Activated CD8-positive, alpha-beta memory T cell treated with anti-CD3 and anti-CD28 coated beads for 4 hours (primary cell): ENCODE data around the gene ASPDH.

Experiments used
- DNase-seq, 2 donors: peaks; one replicate each; pipeline ENCODE4 v3.0.0-alpha.2; 2020; ENCODE audit warnings: low read depth in 2 of 2

Gene ASPDH

DNA sequence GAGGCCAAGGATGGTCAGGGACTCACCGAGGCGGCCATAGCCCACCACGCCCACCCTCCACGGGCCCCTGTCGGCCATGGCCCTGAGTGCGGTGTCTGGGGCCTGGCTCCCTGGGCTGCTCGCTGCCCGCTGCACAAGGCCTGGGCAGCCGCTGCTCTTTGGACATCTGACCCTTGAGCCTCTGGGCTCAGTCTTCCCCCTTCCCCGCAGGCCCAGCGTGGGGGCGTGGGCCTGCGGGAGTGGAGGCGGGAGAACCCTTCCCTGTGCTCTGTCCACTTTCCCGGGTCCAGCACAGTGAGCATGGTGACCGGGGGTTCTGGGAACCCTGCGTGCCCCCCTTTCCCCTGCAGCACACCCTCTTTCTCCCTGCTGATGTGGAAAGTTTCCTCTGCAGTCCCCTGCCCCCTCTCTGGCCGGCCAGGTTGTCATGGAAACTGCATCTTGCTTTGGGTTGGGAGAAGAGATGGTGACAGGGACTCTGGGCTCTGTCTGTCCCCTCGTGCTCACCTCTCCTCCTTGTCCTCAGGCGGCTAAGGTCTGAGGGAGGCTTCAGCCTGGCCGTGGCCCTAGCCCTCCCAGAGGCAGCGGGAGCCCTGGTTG lies at the start of gene ASPDH:
ASPDH (minus strand) TSS at position 168 of the 600 bp plus-strand sequence; CDS start at position 78, 90 bp downstream.
- no peak for DNase-seq

DNA sequence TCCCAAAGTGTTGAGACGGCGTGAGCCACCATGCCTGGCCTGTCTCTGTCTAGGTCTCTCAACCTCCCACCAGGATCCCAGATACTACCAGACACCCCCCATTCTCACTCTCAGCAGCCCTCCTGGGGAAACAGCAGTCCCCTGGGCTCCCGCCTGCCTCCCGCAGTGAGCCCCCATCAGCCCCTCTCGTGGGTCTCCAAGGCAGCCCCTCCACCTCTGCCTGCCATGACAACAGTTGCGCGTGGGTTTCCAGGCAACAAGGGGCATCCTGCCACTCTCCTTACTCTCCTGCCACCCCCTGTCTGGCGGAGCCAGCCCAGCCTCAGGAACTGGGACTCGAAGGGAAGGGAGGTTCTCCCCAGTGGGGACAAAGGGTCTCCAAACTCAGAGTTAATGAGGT lies 49.3 kb upstream of the ASPDH start:
- no peak for DNase-seq

DNA sequence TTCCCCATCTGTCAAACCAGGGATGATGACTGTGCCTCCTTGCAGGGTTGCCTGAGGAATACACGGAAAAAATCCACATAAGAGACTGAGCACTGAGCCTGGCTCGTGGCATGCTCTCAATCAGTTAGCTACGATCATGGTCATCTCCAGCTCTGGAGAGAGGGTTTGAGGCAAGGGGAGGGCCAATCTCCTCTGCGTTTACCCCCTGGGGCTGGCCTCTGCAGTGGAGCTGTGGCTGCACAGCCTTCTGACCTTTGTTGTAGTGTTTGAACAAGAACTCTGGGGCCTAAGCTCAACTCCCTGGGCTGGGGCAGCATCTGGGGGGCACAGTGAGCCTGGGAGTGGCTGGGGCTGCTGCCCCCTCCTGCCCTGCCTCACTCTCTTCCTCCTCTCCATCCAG lies 48.6 kb upstream of the ASPDH start:
- DNase-seq, result no peak

DNA sequence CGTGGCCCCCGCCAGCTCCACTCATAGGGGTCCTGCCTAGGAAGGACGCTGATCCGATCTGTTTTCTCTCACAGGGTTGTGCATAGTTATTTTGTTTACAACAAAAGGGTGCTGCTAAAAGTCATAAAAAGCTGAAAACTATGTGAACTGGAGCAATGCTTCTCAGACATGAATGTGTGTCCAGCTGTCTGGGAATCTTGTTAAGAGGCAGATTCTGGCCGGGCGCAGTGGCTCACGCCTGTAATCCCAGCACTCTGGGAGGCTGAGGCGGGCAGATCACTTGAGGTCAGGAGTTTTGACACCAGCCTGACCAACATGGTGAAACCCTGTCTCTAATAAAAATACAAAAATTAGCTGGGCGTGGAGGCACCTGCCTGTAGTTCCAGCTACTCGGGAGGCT lies 45.9 kb upstream of the ASPDH start:
- DNase-seq, result no peak

DNA sequence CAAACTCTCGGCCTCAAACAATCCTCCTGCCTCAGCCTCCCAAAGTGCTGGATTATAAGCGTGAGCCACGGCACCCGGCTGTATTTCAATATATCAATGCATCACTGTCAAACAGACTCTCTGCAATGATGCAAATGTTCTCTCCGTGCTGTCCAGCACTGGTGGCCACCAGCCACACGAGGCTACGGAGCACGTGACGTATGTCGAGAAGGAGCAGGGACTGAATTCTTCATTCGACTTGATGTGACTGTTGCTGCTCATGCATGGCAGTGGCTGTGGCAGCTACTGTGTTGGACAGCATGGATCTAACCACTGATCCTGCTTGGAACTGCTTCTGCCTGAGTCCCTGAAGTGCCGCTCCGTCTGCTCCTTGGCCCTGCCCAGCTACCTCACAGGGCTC lies 44.7 kb upstream of the ASPDH start:
- DNase-seq, result no peak

DNA sequence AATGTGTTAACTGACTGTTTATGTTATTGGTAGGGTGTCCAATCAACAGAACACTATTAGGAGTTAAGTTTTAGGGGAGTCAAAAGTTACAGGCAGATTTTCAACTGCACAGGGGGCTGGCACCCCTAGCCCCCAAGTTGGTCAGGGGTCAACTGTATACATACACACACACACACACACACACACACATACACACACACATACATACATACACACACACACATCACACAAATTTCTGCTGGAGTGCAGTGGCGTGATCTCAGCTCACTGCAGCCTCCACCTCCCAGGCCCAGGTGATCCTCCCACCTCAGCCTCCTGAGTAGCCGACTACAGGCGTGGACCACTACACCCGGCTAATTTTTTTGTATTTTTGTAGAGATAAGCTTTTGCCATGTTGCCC lies 44.3 kb upstream of the ASPDH start:
- no peak for DNase-seq

DNA sequence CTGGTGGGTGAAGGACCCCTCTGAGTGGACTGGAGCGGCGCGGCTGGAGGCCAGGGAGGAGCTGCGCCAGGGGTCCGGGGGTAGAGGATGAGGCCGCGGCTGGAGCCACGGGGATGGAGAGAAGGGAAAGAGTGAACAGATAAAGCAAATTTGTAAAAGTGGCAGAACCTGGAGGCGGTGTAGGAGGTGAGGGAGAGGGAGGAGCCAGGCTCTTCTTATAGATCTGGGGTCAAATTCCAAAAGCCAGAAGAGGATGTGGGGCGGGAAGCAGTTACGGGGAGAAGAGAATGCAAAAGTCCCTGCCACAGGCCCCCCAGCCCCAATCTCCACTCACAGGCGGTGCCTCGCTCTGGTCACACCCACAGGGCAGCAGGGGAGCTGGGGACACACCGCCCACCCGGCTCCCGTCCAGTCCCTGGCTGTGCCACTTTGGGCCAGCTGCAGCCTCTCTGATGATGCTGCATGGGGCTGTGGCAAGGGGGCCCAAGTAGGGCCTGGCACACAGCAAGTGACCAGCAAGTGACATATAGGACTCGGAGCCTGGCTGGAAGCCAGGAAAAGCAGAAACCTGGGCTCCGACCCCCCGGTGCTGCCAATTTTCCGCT lies 43.4 kb upstream of the ASPDH start:
- no peak for DNase-seq

DNA sequence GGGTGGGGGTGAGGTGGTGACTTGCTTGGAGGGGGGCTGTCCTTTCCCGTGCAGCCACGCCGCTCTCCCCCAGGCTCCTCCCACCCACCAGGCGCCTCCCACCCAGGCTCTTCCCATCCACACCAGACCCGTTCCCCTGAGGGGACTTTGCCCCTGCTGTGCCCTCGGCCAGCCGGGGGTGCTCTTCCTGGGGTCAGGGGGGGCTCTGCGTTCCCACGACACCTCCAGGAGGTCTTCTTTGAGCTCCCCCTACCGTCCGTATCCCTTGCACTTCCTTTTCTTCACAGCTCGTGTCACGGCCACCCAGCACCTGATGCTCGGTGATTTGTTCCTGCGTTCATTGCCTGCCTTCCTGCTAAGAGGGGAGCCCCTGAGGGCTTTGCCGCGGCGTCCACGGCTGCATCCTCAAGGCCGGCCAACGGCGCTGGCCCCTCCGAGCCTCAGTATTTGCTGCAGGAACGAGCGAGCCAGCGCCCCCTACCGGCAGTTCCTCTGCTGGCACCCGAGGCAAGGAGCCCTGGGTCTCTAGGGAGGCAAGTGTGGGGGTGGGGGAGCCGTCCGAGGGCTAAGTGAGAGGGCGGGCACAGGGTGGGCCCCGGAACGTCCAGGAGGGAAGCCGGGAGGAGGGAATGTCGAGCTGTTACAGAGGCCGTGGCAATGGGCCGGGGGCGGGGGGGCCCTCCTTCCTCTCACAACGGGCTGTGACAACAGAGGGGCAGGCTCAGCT lies 42.7 kb upstream of the ASPDH start:
- DNase-seq, result peak; percentile 41 to 44

DNA sequence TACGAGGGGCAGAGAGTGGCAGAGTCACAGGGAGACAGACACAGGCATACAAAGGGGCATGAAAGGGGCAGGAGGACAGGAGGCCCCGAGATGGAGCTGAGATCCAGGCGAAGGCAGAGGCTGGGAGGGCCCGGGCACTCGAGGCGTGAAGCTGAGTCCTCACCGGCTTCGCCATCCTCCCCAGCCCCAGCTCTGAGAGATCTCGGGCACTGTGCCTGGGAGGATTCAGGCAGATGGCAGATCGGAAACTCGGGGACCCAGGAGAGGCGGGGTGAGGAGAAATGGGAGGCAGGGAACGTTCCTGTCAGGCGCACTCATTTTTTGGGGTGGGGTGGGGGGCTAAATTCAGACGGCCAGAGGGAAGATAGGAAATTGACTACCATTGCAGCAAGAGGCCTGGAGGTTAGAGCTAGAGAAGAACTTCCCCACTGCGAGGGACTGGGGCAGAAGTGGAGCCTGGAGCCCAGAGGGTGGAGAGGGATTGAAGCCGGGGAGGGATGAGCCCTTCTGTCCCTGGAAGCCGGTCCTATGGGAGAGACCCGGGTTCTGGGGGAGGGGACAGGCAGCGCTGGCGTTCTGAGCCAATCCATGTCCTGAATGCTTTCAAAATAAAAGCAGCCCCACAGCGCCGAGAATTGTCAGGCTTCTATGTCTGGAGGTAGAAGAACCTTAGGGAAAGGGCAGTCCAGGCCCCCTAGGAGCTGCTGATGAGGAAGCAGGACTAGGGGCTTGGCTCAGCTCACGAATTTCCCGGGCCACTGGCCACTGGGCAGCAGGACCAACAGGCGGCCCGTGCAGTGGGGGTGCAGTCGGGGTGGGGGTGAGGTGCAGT lies 42.0 kb upstream of the ASPDH start:
- DNase-seq, result no peak

DNA sequence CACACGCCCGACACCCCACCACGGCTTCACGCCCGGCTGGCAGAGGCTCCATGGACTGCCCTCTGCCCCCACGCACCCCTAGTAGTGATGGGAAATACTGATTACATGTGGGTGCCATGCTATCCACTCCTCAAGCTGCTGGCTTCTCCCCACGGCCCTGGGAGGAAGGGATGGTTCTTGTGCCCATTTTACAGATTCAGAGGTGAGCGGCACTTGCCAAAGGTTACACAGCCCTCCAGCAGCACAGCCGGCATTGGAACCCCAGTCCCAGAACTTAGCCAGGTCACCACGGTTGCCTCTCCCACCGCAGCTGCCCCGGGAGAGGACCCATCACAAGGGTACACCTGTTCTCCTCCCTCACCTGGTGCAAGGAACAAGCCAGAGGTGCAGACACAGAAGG lies 41.3 kb upstream of the ASPDH start:
- DNase-seq, result no peak

DNA sequence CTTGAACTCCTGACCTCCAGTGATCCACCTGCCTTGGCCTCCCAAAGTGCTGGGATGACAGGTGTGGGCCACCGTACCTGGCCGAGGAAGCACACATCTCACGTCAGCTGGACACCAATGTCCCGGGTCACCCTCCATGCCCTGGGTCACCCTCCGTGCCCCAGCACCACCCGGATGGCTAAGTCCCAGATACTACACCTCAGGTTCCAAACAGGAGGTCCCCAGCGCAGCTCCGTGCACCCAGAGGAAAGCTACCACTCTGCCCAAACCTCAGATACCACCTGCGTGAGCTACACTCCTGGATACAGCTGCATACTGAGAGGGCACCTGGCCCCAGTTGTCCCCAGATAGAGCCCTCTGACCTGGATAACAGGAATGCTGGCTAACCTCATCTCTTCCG lies 40.5 kb upstream of the ASPDH start:
- DNase-seq, result no peak

DNA sequence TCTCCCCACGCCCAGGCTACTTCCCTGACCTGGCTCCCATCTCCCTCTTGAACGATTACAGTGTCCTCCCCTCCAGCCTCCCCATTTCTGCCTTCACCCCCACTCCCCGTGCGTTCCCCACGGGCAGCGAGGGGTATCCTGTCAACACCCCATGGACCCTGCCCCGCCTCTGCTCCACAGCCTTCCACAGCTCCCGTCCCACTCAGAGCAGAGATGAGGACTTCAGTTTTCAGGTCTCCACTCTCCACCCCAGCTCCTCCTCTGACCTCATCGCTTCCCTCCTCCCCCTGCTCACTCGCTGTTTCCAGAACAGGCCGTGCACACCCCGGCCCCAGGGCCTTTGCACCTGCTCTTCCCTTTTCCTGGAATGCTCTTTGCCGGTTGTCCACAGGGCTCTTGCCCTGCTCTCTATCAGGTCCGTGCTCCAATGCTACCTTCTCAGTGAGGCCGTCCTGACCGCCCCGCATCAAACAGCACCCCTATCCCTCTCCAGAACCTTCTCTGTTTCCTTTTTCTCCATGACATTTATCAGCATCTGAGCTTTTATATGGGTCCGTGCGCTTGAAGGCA lies 39.5 kb upstream of the ASPDH start:
- no peak for DNase-seq

DNA sequence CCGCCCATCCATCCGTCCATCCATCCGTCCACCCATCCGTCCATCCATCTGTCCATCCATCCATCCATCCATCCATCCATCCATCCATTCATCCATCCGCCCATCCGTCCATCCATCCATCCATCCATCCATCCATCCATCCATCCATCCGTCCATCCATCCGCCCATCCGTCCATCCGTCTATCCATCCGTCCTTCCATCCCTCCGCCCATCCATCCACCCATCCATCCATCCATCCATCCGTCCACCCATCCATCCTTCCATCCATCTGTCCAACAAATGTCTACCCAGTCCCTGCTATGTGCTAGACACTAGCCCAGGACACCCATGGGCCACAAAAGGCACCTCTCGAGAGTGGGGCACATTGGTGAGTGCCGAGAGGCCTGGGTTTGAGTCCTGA lies 38.8 kb upstream of the ASPDH start:
- DNase-seq, result no peak

DNA sequence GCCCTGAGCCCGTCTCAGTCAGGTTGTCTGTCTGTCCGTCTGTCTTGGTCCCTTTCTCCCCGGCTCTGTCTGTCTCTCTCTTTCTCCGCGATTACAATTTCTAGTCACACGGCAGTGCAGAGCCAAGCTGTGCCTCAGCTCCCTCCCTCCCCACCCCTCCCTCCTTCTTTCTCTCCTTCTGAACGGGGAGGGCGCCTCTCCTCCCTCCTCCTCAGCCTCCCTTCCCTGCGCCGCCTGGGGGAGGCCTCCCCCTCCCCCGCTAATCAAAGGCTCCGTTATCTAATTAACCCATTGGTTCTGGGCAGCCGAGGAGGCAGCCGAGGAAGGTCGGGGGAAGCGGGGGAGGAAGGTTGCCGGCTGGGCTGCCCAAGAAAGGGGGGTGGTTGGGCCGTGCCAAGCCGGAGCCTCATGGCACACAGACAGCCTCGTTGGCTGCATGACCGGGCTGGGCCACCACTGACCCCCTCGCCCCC lies 38.0 kb upstream of the ASPDH start:
- DNase-seq, result no peak

DNA sequence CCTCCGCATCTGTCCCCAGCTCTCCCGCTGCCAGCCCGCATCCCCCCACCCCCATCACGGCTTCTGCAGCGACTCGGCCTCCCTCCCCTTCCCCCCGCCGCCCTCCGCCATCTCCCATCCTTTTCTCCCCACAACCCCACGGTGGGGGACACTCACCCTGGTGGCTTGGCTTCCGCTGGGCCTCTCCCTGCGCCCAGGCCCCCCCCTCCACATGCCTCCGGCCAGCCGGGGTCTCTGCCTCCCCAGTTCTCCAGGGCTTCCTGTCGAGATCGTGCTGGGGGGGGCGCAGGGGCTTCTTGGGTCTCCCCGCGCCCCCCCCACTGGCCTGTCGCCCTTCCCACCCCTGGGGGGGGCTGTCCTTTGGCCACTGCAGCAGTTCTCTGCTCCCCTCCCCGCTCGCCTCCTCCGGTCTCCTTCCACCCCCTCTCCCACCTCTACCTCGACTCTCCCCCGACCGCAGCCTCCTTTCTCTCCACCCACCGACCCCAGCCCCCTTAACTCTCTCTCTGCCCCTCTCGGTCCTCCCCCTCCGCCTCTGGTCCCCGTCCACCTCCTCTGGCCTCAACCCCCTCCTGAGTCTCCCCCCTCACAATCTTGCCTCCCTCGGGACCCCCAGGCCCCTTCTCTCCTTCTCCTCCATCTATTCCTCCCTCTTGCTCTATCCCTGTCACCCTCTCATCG lies 37.5 kb upstream of the ASPDH start:
- no peak for DNase-seq

DNA sequence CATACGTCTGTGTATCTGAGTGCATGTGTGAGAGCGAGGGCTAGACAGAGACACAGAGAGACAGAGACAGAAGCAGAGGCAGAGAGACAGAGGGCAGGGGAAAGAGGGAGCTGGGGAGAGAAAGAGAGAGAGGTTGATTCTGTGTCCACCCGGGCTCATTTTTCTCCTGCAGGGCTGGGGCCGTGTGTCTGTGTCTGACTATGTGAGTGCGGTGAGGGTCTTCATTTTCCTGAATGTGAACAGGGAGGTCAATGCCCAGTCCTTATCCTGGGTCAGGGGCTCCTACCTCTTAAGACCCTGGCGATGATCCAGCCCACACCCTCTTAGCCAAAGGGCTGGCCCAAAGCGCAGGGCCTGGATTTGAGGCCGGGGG lies 36.9 kb upstream of the ASPDH start:
- DNase-seq, result no peak

DNA sequence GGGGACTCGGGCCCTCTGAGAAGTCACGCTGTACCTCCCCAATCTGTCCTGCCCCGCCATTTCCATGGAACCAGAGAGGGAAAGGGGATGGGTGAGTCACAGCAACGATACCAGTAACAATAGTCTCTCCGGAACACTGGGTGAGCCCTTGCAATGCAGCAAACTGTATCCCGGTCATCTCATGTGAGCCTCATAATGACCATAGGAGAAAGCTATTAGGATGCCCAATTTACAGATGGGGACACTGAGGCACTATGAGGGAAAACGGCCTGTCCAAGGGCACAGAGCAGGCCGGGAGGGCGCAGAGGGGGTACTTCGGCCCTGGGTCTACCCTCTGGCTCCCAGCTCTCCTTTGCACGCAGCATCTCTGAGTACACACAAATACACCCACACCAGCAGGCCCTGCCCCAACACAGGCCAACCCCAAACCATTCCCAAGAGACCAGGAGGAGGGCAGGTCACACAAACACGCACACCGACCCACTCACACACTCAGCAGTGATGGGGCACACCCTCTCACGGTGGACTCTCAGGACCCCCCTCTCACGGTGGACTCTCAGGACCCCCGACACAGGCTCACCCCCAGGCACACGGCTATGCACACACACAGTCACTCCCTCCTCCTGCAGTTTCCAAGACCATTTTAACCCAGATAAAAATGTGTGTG lies 36.3 kb upstream of the ASPDH start:
- no peak for DNase-seq

DNA sequence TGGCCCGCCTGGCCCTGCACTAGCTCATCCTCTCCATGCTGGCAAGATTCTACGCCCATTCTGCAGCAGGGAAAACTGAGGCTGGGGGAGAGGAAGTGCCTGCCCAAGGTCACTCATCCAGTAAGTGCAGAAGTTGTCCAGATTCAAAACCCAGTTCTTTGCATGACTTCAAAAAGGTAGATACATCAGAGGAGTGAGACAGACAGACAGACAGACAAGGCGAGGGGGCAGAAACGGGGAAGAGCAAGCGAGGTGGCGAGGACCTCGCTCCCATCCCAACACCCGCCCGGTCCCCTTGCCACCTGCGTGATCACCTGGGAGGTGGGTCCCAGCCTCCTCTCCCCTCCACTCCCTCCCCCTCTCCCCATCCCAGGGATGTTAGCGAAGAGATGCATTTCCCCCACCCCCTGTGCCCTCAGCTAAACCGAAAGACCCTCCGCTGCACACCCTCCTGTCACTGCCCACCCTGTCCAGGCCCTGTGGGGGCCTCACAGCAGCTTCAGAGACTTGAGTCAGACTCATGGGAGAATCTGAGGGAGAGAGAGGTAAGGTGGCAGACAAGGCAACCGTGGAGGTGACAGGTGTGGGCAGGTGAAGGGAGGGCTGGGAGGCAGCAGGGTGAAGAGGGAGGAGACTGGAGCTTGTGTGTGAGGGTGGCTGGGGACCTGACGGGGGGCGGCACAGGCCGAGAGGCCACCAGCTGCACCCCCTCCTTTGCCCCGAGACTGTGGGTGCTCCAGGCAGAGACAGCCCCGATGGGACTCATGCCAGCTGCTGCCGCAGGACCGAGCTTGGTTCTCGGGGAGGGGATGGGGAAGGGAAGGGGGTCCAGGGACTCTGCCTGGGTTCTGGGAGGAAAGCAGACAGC lies 35.6 kb upstream of the ASPDH start:
- no peak for DNase-seq

DNA sequence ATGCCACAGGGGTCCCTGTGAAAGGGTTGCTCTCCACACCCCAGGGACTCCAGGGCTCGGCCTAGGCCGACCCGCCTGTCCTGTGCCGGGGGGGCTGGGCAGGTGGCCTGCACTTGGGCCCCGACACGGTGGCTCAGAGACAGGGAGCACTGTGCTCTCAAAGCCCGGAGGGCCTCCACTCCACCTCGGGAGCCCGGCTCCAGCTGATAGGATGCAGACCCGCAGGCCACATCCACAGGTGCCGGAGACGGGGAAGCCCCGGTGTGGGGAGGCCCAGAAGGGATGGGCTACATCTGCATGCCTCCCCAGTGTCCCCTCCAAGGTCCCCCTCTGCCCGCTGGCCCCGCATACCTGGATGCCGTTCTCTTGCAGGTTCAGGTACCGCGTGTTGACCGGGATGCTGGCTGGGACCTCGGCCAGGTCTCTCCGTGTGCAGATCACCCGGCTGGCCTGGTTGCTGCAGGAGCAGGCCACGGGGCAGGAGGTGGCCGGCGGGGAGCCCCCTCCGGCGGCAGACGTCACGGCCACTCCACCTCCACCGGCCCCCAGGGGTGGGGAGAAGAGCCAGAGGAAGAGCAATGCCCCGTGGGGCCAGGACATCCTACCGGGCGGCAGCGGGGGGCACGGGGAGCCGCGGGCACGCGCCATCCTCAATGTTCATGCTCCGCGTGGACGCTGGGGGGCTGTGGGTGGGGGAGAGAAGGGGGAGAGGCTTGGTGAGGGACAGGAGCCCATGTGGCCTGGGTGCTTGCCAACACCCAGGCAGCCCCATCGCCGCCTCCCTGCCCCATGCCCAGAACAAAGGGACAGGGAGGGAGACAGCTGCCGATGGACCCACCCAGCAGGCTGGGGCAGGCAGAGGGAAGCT lies 34.7 kb upstream of the ASPDH start:
- DNase-seq, result no peak
